Epithelial cell of esophagus (primary cell): Measurements from ENCODE around the gene NEK11.
A peak's percentile ranks its signal among the peaks of the same experiment; 100 is the strongest.
"Not testable (repeated sequence)": the region's sequence is repeated elsewhere in the genome, so short reads cannot be mapped to it uniquely, and the experiment has no call there.

Experiments
- DNase-seq: peaks from one replicate; pipeline ENCODE4 v3.0.0; 2010; ENCODE audit warnings: low read depth
- H3K4me3 ChIP-seq: 2 replicates; pipeline ENCODE4 v1.5.1; 2011; ENCODE audit warnings: mild to moderate bottlenecking, low read length, control low read depth
- TF ChIP-seq, protein P1 (sequence below): IDR thresholded peaks from 2 replicates; pipeline ENCODE4 v1.5.1; 2011; ENCODE audit warnings: low read depth, mild to moderate bottlenecking, low read length, control low read depth, inconsistent platforms; ENCODE audit not compliant: insufficient read depth; ENCODE audit errors: missing control alignments

Gene NEK11

DNA sequence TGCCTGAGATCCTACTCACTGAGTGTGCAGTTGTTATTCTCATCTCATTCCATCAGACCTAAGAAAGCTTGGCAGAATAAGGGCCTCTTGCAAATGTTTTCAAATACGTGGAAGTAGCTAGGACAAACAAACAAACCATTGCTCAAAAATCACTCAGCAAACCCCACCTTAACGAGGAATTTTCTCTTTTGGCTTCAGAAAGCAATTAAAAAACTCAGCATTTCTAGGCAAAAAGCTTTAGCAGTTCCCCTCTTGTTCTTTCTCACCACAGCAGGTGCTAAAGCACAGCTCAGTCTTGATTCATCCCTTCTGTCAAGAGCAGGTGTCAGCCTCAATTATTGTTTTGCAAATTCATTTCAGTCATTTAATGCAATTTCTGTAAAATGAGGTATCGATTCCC lies 296.3 kb downstream of the NEK11 start:
- H3K4me3 ChIP-seq, result no peak overlapping the region
- TF ChIP-seq, protein P1, sequence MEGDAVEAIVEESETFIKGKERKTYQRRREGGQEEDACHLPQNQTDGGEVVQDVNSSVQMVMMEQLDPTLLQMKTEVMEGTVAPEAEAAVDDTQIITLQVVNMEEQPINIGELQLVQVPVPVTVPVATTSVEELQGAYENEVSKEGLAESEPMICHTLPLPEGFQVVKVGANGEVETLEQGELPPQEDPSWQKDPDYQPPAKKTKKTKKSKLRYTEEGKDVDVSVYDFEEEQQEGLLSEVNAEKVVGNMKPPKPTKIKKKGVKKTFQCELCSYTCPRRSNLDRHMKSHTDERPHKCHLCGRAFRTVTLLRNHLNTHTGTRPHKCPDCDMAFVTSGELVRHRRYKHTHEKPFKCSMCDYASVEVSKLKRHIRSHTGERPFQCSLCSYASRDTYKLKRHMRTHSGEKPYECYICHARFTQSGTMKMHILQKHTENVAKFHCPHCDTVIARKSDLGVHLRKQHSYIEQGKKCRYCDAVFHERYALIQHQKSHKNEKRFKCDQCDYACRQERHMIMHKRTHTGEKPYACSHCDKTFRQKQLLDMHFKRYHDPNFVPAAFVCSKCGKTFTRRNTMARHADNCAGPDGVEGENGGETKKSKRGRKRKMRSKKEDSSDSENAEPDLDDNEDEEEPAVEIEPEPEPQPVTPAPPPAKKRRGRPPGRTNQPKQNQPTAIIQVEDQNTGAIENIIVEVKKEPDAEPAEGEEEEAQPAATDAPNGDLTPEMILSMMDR, result no peak
- no peak for DNase-seq

DNA sequence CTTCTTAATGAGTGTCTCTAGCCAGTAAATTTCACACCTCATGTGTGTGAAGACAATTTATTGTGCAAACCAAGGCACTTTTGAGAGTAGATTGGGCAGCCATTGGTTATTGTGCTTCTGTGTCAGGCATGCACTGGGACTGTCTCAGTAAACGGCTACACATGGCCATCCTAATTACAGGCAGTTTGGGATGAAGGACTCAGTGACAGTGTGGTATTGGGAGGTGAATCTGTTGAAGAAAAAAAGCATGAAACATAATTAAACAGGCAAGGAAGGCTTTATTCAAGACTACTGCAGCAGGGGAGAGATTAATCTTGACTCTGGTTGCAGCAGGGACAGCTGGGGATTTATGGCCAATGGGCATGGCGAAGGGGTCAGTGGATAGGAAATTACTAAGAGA lies 297.1 kb downstream of the NEK11 start:
- TF ChIP-seq, protein P1, result no peak
- no peak overlapping the region for H3K4me3 ChIP-seq
- DNase-seq, result no peak

DNA sequence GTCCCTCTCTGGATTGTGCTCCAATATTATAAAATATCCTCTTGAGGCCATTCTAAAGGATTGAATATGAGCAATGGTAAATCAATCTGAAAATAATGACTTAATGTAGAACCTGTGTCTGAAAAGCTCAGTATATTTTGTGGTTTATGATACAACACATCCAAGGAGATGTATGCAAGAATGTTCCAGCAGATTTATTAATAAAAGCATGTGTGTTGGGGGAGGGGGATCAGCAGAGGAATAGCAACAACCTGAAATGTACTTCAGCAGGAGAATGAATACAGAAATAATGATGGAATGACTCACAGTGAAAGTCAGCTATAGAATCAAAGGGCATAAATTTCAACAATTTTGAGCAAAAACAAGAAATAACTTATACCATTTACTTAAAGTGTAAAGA lies 298.2 kb downstream of the NEK11 start:
- peak; percentile 3 for DNase-seq
- TF ChIP-seq, protein P1, result no peak

DNA sequence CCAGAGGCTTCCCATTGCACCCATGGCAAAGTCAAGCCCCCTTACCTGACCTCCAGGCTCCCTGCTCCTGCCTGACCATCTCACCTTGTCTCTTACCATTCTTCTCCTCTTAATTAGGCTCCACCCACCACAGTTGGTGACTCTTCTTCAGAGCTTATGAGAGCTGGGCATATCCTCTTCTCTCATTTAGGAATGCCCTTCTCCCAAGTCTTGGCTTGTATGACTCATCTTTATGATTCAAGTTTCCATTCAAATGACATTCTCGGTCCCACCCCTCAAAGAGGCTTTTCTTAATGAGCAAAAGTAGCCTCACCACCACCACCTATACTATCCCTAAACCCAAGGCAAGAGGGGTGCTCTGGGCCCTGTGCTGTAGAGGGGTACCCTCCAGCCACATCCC lies 299.6 kb downstream of the NEK11 start:
- no peak overlapping the region for H3K4me3 ChIP-seq
- peak; percentile 74 for DNase-seq
- TF ChIP-seq, protein P1, result no peak

More for the DNA sequence above, 298.2 kb downstream of the NEK11 start:
- H3K4me3 ChIP-seq, result no peak overlapping the region

DNA sequence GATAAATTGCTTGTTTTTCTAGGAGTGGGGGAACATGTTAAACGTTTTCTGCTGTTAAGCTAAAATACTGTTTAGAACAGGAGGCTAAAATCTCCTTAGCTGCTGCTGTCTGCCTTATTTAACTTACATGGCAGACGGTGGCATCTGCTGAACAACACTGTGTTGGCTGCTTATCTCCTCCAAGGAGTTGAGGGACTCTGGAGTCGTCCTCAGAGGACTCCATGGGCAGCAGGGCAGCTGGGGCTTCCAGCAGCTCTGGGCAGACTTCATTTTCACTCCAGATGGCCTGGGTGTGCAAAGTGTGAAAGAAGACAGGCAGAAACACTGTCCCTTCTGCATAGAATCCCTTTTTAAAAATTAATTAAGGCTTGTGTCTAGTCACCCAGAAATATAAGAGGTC lies 302.0 kb downstream of the NEK11 start:
- DNase-seq, result no peak
- TF ChIP-seq, protein P1, result no peak

DNA sequence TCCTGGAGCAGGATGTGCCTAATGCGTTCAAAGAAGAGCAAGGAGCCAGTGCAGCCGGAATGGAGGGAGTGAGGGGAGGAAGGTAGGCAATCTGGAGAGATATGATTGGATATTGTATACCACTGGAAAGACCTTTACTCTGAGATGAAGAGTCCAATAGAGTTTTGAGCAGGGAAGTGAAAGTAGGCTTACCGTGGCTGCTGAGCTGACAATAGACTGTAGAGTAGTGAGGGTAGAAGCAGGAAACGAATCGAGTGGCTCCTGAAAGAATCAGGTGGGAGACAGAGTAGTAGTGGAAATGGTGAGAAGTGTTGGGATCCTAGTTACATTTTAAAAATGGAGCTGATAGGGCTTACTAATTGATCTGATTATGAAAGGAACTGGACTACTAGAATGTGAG lies 303.1 kb downstream of the NEK11 start:
- TF ChIP-seq, protein P1, result no peak
- no peak overlapping the region for H3K4me3 ChIP-seq
- no peak for DNase-seq

More for the DNA sequence above, 302.0 kb downstream of the NEK11 start:
- no peak overlapping the region for H3K4me3 ChIP-seq

DNA sequence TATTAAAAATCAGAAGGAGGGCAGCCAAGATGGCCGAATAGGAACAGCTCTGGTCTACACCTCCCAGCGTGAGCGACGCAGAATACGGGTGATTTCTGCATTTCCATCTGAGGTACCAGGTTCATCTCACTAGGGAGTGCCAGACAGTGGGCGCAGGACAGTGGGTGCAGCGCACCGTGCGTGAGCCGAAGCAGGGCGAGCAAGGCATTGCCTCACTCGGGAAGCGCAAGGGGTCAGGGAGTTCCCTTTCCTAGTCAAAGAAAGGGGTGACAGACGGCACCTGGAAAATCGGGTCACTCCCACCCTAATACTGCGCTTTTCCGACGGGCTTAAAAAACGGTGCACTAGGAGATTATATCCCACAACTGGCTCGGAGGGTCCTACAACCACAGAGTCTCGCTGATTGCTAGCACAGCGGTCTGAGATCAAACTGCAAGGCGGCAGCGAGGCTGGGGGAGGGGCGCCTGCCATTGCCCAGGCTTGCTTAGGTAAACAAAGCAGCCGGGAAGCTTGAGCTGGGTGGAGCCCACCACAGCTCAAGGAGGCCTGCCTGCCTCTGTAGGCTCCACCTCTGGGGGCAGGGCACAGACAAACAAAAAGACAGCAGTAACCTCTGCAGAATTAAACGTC lies 304.9 kb downstream of the NEK11 start:
- not testable (repeated sequence) for DNase-seq, H3K4me3 ChIP-seq
